Neural crest cell (in vitro differentiated cells): Measurements from ENCODE around the gene OCA2. TPM values are rescaled to one million over a fixed set of nuclear protein-coding genes. Genes with fewer than 3 reads are reported as not detected.

Experiments used
- DNase-seq: peaks from one replicate; pipeline ENCODE4 v3.0.0; 2021; ENCODE audit warnings: low read depth, mixed read lengths, low spot score
- H3K27ac Mint-ChIP-seq: one replicate; pipeline ENCODE4 v1.8.0; 2021; ENCODE audit warnings: mild to moderate bottlenecking, mixed read lengths; ENCODE audit not compliant: unreplicated experiment
- H3K27me3 Mint-ChIP-seq: 2 replicates; pipeline ENCODE4 v1.8.0; 2021; ENCODE audit warnings: low read depth, mild to moderate bottlenecking, mixed read lengths
- H3K36me3 Mint-ChIP-seq: 2 replicates; pipeline ENCODE4 v1.8.0; 2021; ENCODE audit warnings: low read depth, mild to moderate bottlenecking, mixed read lengths
- H3K4me1 Mint-ChIP-seq: 2 replicates; pipeline ENCODE4 v1.8.0; 2021; ENCODE audit warnings: mixed read lengths
- H3K4me3 Mint-ChIP-seq: one replicate; pipeline ENCODE4 v1.8.0; 2021; ENCODE audit warnings: mild to moderate bottlenecking, mixed read lengths
- H3K9me3 Mint-ChIP-seq: 2 replicates; pipeline ENCODE4 v1.8.0; 2021; ENCODE audit warnings: mixed read lengths
- total RNA-seq: library from RNA; stranded (reverse); gene quantifications from 2 replicates; pipeline ENCODE4 v1.2.1, GENCODE V29; 2021
- TF ChIP-seq, protein P1 (sequence below): fragments of 200-600 bp; sonication (generic); conservative IDR thresholded peaks from 2 replicates; pipeline ENCODE4 v1.5.0; 2021; ENCODE audit warnings: antibody characterized with exemption, mild to moderate bottlenecking

OCA2 gene
- total RNA-seq, 1 donor from 2014 or later: 0.19 TPM

GRCh38 chr15:28066231-28066630 is 32.9 kb downstream of the OCA2 start:
- DNase-seq: no peak
- H3K36me3 Mint-ChIP-seq: no peaks in the 10 kb centered on the region
- H3K4me1 Mint-ChIP-seq: no peaks in the 10 kb centered on the region
- no peak overlapping the region for H3K4me3 Mint-ChIP-seq
- H3K9me3 Mint-ChIP-seq: peaks cover 5% of the 10 kb centered on the region
- TF ChIP-seq, protein P1, sequence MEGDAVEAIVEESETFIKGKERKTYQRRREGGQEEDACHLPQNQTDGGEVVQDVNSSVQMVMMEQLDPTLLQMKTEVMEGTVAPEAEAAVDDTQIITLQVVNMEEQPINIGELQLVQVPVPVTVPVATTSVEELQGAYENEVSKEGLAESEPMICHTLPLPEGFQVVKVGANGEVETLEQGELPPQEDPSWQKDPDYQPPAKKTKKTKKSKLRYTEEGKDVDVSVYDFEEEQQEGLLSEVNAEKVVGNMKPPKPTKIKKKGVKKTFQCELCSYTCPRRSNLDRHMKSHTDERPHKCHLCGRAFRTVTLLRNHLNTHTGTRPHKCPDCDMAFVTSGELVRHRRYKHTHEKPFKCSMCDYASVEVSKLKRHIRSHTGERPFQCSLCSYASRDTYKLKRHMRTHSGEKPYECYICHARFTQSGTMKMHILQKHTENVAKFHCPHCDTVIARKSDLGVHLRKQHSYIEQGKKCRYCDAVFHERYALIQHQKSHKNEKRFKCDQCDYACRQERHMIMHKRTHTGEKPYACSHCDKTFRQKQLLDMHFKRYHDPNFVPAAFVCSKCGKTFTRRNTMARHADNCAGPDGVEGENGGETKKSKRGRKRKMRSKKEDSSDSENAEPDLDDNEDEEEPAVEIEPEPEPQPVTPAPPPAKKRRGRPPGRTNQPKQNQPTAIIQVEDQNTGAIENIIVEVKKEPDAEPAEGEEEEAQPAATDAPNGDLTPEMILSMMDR: no peak
- peaks cover 2% of the 10 kb centered on the region for H3K27me3 Mint-ChIP-seq
- no peak overlapping the region for H3K27ac Mint-ChIP-seq

- H3K4me3 Mint-ChIP-seq: no peak overlapping the region
- TF ChIP-seq, protein P1: no peak
- no peaks in the 10 kb centered on the region for H3K9me3 Mint-ChIP-seq
- DNase-seq: no peak
- no peak overlapping the region for H3K27ac Mint-ChIP-seq
- no peaks in the 10 kb centered on the region for H3K27me3 Mint-ChIP-seq
- H3K36me3 Mint-ChIP-seq: no peaks in the 10 kb centered on the region
- no peaks in the 10 kb centered on the region for H3K4me1 Mint-ChIP-seq
These were observed 39.1 kb downstream of the OCA2 start for GRCh38 chr15:28060005-28060404.

DNA sequence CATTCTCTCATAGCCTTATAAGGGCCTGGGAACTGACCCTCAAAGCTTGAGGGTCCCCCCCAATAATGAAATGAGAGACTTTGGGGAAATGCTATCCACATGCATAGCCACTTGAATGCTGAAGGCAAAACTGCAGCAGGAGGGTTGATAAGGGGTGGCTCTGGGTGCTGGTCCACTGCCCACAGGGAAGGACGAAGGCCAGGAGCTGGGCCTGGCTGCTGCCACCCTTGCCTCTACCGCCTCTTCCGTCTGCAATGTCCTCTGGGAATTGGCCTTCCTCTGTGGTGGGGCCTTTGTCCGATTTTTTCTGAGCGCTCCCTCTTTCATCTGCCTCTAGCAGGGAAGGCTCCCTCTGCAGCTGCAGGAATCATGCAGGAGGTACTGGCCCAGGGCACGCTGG is 41.0 kb downstream of the OCA2 start:
- no peak for DNase-seq
- no peaks in the 10 kb centered on the region for H3K36me3 Mint-ChIP-seq
- H3K4me3 Mint-ChIP-seq: no peak overlapping the region
- H3K27ac Mint-ChIP-seq: no peak overlapping the region
- H3K4me1 Mint-ChIP-seq: no peaks in the 10 kb centered on the region
- TF ChIP-seq, protein P1: no peak
- H3K9me3 Mint-ChIP-seq: no peaks in the 10 kb centered on the region
- no peaks in the 10 kb centered on the region for H3K27me3 Mint-ChIP-seq

DNA sequence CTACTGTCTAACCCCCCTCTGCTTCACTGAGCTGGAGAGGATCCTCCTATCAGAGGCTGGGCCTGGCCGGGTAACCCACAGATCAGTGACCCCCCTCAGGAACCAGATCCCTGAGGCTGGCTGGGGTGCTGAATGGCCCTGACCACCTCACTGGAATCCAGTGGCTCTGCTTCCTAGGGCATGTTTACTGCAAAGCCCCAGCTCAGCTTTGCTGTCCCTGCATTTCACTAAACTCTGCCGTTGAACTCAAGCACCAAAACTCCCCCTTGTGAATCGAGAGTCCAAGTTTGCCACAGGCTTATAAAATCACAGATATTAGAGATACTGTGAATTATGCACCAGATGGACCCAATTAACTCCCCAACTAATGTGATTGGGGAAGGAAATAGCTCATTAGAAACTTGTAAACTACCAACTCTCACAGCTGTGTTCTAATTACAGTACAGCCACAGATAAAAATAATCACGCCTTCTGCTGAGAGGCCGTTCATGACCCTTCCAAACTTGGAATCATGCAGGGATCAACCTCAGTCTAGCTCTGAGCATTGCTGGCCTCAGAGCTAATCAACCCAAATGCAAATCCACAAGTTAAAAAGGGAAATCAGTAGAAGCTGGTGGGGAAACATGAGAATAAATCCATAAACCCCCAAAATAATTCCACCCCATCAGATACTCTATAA is 47.0 kb downstream of the OCA2 start:
- H3K27me3 Mint-ChIP-seq: no peaks in the 10 kb centered on the region
- no peaks in the 10 kb centered on the region for H3K36me3 Mint-ChIP-seq
- no peaks in the 10 kb centered on the region for H3K4me1 Mint-ChIP-seq
- peaks cover 5% of the 10 kb centered on the region for H3K9me3 Mint-ChIP-seq
- DNase-seq: no peak
- peak overlapping the region; percentile 35 for H3K27ac Mint-ChIP-seq
- no peak overlapping the region for H3K4me3 Mint-ChIP-seq
- TF ChIP-seq, protein P1: no peak

DNA sequence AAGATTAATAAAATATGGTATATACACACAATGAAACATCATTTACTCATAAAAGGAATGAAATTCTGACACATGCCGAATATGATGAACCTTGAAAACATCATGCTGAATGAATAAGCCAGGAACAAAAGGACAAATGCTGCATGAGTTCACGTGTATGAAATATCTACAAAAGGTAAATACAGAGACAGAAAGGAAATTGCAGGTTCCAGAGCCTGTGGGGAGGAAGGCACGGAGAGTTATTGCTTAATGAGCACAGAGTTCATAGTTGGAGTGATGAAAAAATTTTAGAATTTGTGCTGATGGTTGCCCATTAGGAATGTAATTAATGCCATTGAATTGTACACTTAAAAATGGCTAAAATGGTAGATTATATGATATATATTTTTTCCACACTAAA is 49.5 kb downstream of the OCA2 start:
- Mint-ChIP-seq H3K27ac (no peak overlapping the region), H3K9me3 (peaks cover 8% of the 10 kb centered on the region), H3K4me1 (no peaks in the 10 kb centered on the region), H3K4me3 (no peak overlapping the region), H3K36me3 (no peaks in the 10 kb centered on the region), H3K27me3 (no peaks in the 10 kb centered on the region)
- TF ChIP-seq, protein P1: no peak
- no peak for DNase-seq
